Measurements from ENCODE around the gene RAB1B. TPM values are rescaled to one million over a fixed set of nuclear protein-coding genes. Genes with fewer than 3 reads are reported as not detected.
"Not testable (repeated sequence)": the region's sequence is repeated elsewhere in the genome, so short reads cannot be mapped to it uniquely, and the experiment has no call there.

Gene RAB1B
- total and polyA plus RNA-seq, 2 experiments from 2014 or later: 86.7 to 146 TPM

- Histone ChIP-seq H3K4me1 (ENCODE audit: insufficient read depth) (peaks cover 25% of the 10 kb centered on the region), H3F3A (ENCODE audit: insufficient read depth) (peaks cover 15% of the 10 kb centered on the region), H3K36me3 (ENCODE audit: low read depth) (no peaks in the 10 kb centered on the region), H2AFZ (peak within 1 kb of the TSS; percentile 19; the same call in 1 of the 2 replicates), H3K9me3 (ENCODE audit: low read depth) (no peaks in the 10 kb centered on the region), H3K4me2 (ENCODE audit: unreplicated experiment) (peak within 1 kb of the TSS; percentile 97), H3K4me3 (peak within 1 kb of the TSS; percentile 87), H3K79me2 (ENCODE audit: insufficient read depth) (peaks cover 32% of the 10 kb centered on the region), H4K20me1 (ENCODE audit: insufficient read depth) (no peaks in the 10 kb centered on the region), H3K27ac (peak within 1 kb of the TSS; percentile 94), H3K9me2 (ENCODE audit: insufficient read depth) (no peaks in the 10 kb centered on the region), H3K9ac (peak within 1 kb of the TSS; percentile 94), H3K27me3 (replicated peaks; ENCODE audit: insufficient read depth) (no peaks in the 10 kb centered on the region)
- DNase-seq: peak; percentile 81
- no peak for TF ChIP-seq EZH2phosphoT487 (IDR thresholded peaks at IDR 0.05; ENCODE audit: insufficient read depth, low read depth)
- TF ChIP-seq EZH2 (IDR thresholded peaks at IDR 0.05; ENCODE audit: insufficient read depth, poor library complexity, severe bottlenecking): no peak
- in situ Hi-C loops (cut with MboI): no loop called here
- 0 to 2% methylated on average over 13 to 17 of the region's 29 CpGs for WGBS, 2 experiments (ENCODE audit: low coverage in 1 of 2, low lambda C conversion rate in 2 of 2, missing lambda C conversion rate in 2 of 2)
Observed at GRCh38 chr11:66316849-66317251, 48.4 kb downstream of the RAB1B start, which contains the start of gene CD248. Gene CD248 (minus strand): TSS chr11:66317044. CDS start chr11:66317027, 17 bp downstream.

GRCh38 chr11:66317322-66317722, 48.9 kb downstream of the RAB1B start:
- peaks cover 29% of the 10 kb centered on the region for H3K4me1 ChIP-seq (ENCODE audit: insufficient read depth)
- peak overlapping the region; percentile 97 for H3K4me2 ChIP-seq (ENCODE audit: unreplicated experiment)
- H3K27me3 ChIP-seq (replicated peaks; ENCODE audit: insufficient read depth): no peaks in the 10 kb centered on the region
- peak overlapping the region; percentile 87 for H3K4me3 ChIP-seq
- no peaks in the 10 kb centered on the region for H4K20me1 ChIP-seq (ENCODE audit: insufficient read depth)
- H3K79me2 ChIP-seq (ENCODE audit: insufficient read depth): peaks cover 32% of the 10 kb centered on the region
- no peaks in the 10 kb centered on the region for H3K36me3 ChIP-seq (ENCODE audit: low read depth)
- H3K27ac ChIP-seq: peak overlapping the region; percentile 94
- no peaks in the 10 kb centered on the region for H3K9me3 ChIP-seq (ENCODE audit: low read depth)
- peak overlapping the region; percentile 19; the same call in 1 of the 2 replicates for H2AFZ ChIP-seq
- peaks cover 19% of the 10 kb centered on the region for H3F3A ChIP-seq (ENCODE audit: insufficient read depth)
- WGBS, 2 experiments (ENCODE audit: low coverage in 1 of 2, low lambda C conversion rate in 2 of 2, missing lambda C conversion rate in 2 of 2): 3% methylated on average over 10 to 11 of the region's 14 CpGs
- peak overlapping the region; percentile 94 for H3K9ac ChIP-seq
- H3K9me2 ChIP-seq (ENCODE audit: insufficient read depth): no peaks in the 10 kb centered on the region
- DNase-seq: peak; percentile 83
- TF ChIP-seq EZH2phosphoT487 (IDR thresholded peaks at IDR 0.05; ENCODE audit: insufficient read depth, low read depth) (no peak), EZH2 (IDR thresholded peaks at IDR 0.05; ENCODE audit: insufficient read depth, poor library complexity, severe bottlenecking) (no peak)
- in situ Hi-C loops (cut with MboI): no loop called here

GRCh38 chr11:66317723-66318599, 49.5 kb downstream of the RAB1B start:
- Histone ChIP-seq H2AFZ (peak overlapping the region; percentile 30), H4K20me1 (ENCODE audit: insufficient read depth) (no peaks in the 10 kb centered on the region), H3K27ac (peak overlapping the region; percentile 94), H3K9me3 (ENCODE audit: low read depth) (no peaks in the 10 kb centered on the region), H3K9ac (peak overlapping the region; percentile 94), H3K36me3 (ENCODE audit: low read depth) (no peaks in the 10 kb centered on the region), H3K4me3 (peak overlapping the region; percentile 87), H3K4me2 (ENCODE audit: unreplicated experiment) (peak overlapping the region; percentile 97), H3K9me2 (ENCODE audit: insufficient read depth) (no peaks in the 10 kb centered on the region), H3K4me1 (ENCODE audit: insufficient read depth) (peaks cover 33% of the 10 kb centered on the region), H3F3A (ENCODE audit: insufficient read depth) (peaks cover 20% of the 10 kb centered on the region), H3K27me3 (replicated peaks; ENCODE audit: insufficient read depth) (no peaks in the 10 kb centered on the region), H3K79me2 (ENCODE audit: insufficient read depth) (peaks cover 32% of the 10 kb centered on the region)
- peak; percentile 92 for DNase-seq
- no peak for TF ChIP-seq EZH2 (IDR thresholded peaks at IDR 0.05; ENCODE audit: insufficient read depth, poor library complexity, severe bottlenecking)
- no peak for TF ChIP-seq EZH2phosphoT487 (IDR thresholded peaks at IDR 0.05; ENCODE audit: insufficient read depth, low read depth)
- whole genome bisulfite sequencing, 2 experiments (ENCODE audit: low coverage in 1 of 2, low lambda C conversion rate in 2 of 2, missing lambda C conversion rate in 2 of 2): 11 to 14% methylated on average over 13 to 16 of the region's 16 CpGs
- in situ Hi-C loops (cut with MboI): no loop called here

GRCh38 chr11:66318600-66318970, 50.1 kb downstream of the RAB1B start:
- in situ Hi-C loops (cut with MboI): no loop called here
- no peaks in the 10 kb centered on the region for H4K20me1 ChIP-seq (ENCODE audit: insufficient read depth)
- no peaks in the 10 kb centered on the region for H3K36me3 ChIP-seq (ENCODE audit: low read depth)
- TF ChIP-seq EZH2 (IDR thresholded peaks at IDR 0.05; ENCODE audit: insufficient read depth, poor library complexity, severe bottlenecking) (no peak), EZH2phosphoT487 (IDR thresholded peaks at IDR 0.05; ENCODE audit: insufficient read depth, low read depth) (no peak)
- peak overlapping the region; percentile 94 for H3K27ac ChIP-seq
- H2AFZ ChIP-seq: peak overlapping the region; percentile 30; the same call in 1 of the 2 replicates
- peak overlapping the region; percentile 97 for H3K4me2 ChIP-seq (ENCODE audit: unreplicated experiment)
- H3K9ac ChIP-seq: peak overlapping the region; percentile 94
- H3K9me3 ChIP-seq (ENCODE audit: low read depth): no peaks in the 10 kb centered on the region
- no peaks in the 10 kb centered on the region for H3K27me3 ChIP-seq (replicated peaks; ENCODE audit: insufficient read depth)
- peaks cover 33% of the 10 kb centered on the region for H3K4me1 ChIP-seq (ENCODE audit: insufficient read depth)
- peaks cover 25% of the 10 kb centered on the region for H3F3A ChIP-seq (ENCODE audit: insufficient read depth)
- no peaks in the 10 kb centered on the region for H3K9me2 ChIP-seq (ENCODE audit: insufficient read depth)
- WGBS, 2 experiments (ENCODE audit: low coverage in 1 of 2, low lambda C conversion rate in 2 of 2, missing lambda C conversion rate in 2 of 2): 43 to 51% methylated on average over 3 of the region's 3 CpGs
- peak; percentile 69 for DNase-seq
- peaks cover 32% of the 10 kb centered on the region for H3K79me2 ChIP-seq (ENCODE audit: insufficient read depth)
- no peak overlapping the region for H3K4me3 ChIP-seq

GRCh38 chr11:66320289-66320688, 51.9 kb downstream of the RAB1B start:
- H4K20me1 ChIP-seq (ENCODE audit: insufficient read depth); H2AFZ ChIP-seq; H3K27ac ChIP-seq; H3K9ac ChIP-seq; H3K4me2 ChIP-seq (ENCODE audit: unreplicated experiment); H3K9me2 ChIP-seq (ENCODE audit: insufficient read depth); H3K9me3 ChIP-seq (ENCODE audit: low read depth); H3K4me3 ChIP-seq; H3K36me3 ChIP-seq (ENCODE audit: low read depth); H3K27me3 ChIP-seq (replicated peaks; ENCODE audit: insufficient read depth); in situ Hi-C loops (cut with MboI); DNase-seq: not testable (repeated sequence)
- peaks cover 30% of the 10 kb centered on the region for H3F3A ChIP-seq (ENCODE audit: insufficient read depth)
- H3K79me2 ChIP-seq (ENCODE audit: insufficient read depth): peaks cover 16% of the 10 kb centered on the region
- WGBS, 2 experiments (ENCODE audit: low coverage in 1 of 2, low lambda C conversion rate in 2 of 2, missing lambda C conversion rate in 2 of 2): 61 to 100% methylated on average over 2 of the region's 2 CpGs
- H3K4me1 ChIP-seq (ENCODE audit: insufficient read depth): peaks cover 45% of the 10 kb centered on the region

GRCh38 chr11:66320748-66321147, 52.3 kb downstream of the RAB1B start:
- Histone ChIP-seq H3F3A (ENCODE audit: insufficient read depth) (peaks cover 30% of the 10 kb centered on the region), H3K4me1 (ENCODE audit: insufficient read depth) (peaks cover 49% of the 10 kb centered on the region), H3K79me2 (ENCODE audit: insufficient read depth) (peaks cover 11% of the 10 kb centered on the region)
- H3K27ac ChIP-seq; H3K4me2 ChIP-seq (ENCODE audit: unreplicated experiment); H3K27me3 ChIP-seq (replicated peaks; ENCODE audit: insufficient read depth); H3K9me3 ChIP-seq (ENCODE audit: low read depth); DNase-seq; in situ Hi-C loops (cut with MboI); H3K4me3 ChIP-seq; H3K9ac ChIP-seq; H4K20me1 ChIP-seq (ENCODE audit: insufficient read depth); H3K36me3 ChIP-seq (ENCODE audit: low read depth); H2AFZ ChIP-seq; H3K9me2 ChIP-seq (ENCODE audit: insufficient read depth): not testable (repeated sequence)
- 95 to 98% methylated on average over 6 of the region's 6 CpGs for WGBS, 2 experiments (ENCODE audit: low coverage in 1 of 2, low lambda C conversion rate in 2 of 2, missing lambda C conversion rate in 2 of 2)

Data from GM23248 (cell line).